Uterus (tissue), 4 donors: ENCODE results near the gene CCDC177. TPM values are rescaled to one million over a fixed set of nuclear protein-coding genes. Genes with fewer than 3 reads are reported as not detected.

Experiments used
- DNase-seq, 2 donors: peaks; one replicate each; pipeline ENCODE4 v3.0.0-alpha.2; 2019 to 2020
- H3K27ac ChIP-seq, 2 donors: fragments of 200-600 bp; sonication (generic); 1 replicate in 1 of 2; 2 replicates in 1 of 2; pipeline ENCODE4 v1.5.1; 2016 to 2018
- H3K27me3 ChIP-seq, 2 donors: fragments of 200-600 bp; sonication (generic); one replicate each; pipeline ENCODE4 v1.5.1; 2018 to 2019; ENCODE audit warnings: control low read depth in 1 of 2
- H3K36me3 ChIP-seq, 2 donors: fragments of 200-600 bp; sonication (generic); one replicate each; pipeline ENCODE4 v1.5.1; 2019; ENCODE audit warnings: control low read depth in 1 of 2
- H3K4me1 ChIP-seq, 2 donors: fragments of 200-600 bp; sonication (generic); one replicate each; pipeline ENCODE4 v1.5.1; 2018 to 2019; ENCODE audit warnings: control low read depth in 1 of 2
- H3K4me3 ChIP-seq, 2 donors: fragments of 200-600 bp; sonication (generic); 1 replicate in 1 of 2; 2 replicates in 1 of 2; pipeline ENCODE4 v1.5.1; 2018 to 2019; ENCODE audit warnings: mild to moderate bottlenecking in 1 of 2
- H3K9me3 ChIP-seq, 2 donors: fragments of 200-600 bp; sonication (generic); one replicate each; pipeline ENCODE4 v1.5.1; 2019; ENCODE audit warnings: control low read depth in 1 of 2
- POLR2A ChIP-seq, 2 donors: fragments of 450-650 bp; IDR thresholded peaks; one replicate each; pipeline ENCODE4 v1.6.1; 2016; ENCODE audit warnings: antibody characterized with exemption in 2 of 2, mild to moderate bottlenecking in 1 of 2, moderate library complexity in 1 of 2
- intact Hi-C: fragments of 100-400 bp; cut with DNase I; formaldehyde crosslinking; loops from one replicate; pipeline ENCODE4 v1.15.1; 2023; ENCODE audit warnings: low total_unique reads
- total RNA-seq, 4 donors: library from RNA; depleted of rRNA in 3 of 4; stranded (reverse); fragments of >200 nt in 3 of 4; gene quantifications; one replicate each; pipeline versions ENCODE4 v1.1.0 to v1.2.4, GENCODE V29; 2014 to 2023
- TF ChIP-seq, protein P1 (sequence below), 4 experiments: fragments of 200-600 bp in 2 of 4; fragments of 450-650 bp in 2 of 4; sonication (generic) in 2 of 4; IDR thresholded peaks; one replicate each; pipeline ENCODE4 v1.5.1; 2016 to 2019; ENCODE audit warnings: antibody characterized with exemption in 4 of 4, mild to moderate bottlenecking in 2 of 4, moderate library complexity in 1 of 4
- donor health status: DM: yes; HTN: yes; CAD: no.

Gene CCDC177
- total RNA-seq, 4 donors from 2014 or later: not detected

- DNase-seq: no peak
- Histone ChIP-seq H3K4me3 (no peak overlapping the region), H3K36me3 (no peaks in the 10 kb centered on the region), H3K27ac (no peak overlapping the region), H3K4me1 (no peaks in the 10 kb centered on the region), H3K9me3 (no peaks in the 10 kb centered on the region), H3K27me3 (no peaks in the 10 kb centered on the region)
- TF ChIP-seq, protein P1, sequence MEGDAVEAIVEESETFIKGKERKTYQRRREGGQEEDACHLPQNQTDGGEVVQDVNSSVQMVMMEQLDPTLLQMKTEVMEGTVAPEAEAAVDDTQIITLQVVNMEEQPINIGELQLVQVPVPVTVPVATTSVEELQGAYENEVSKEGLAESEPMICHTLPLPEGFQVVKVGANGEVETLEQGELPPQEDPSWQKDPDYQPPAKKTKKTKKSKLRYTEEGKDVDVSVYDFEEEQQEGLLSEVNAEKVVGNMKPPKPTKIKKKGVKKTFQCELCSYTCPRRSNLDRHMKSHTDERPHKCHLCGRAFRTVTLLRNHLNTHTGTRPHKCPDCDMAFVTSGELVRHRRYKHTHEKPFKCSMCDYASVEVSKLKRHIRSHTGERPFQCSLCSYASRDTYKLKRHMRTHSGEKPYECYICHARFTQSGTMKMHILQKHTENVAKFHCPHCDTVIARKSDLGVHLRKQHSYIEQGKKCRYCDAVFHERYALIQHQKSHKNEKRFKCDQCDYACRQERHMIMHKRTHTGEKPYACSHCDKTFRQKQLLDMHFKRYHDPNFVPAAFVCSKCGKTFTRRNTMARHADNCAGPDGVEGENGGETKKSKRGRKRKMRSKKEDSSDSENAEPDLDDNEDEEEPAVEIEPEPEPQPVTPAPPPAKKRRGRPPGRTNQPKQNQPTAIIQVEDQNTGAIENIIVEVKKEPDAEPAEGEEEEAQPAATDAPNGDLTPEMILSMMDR (IDR thresholded peaks at IDR 0.05): no peak
- no peak for TF ChIP-seq POLR2A (IDR thresholded peaks at IDR 0.05)
- intact Hi-C loops: no loop called here
Measured at GRCh38 chr14:69554500-69554899, 20.2 kb downstream of the CCDC177 start.

GRCh38 chr14:69553252-69553651, 21.4 kb downstream of the CCDC177 start:
- no peaks in the 10 kb centered on the region for H3K9me3 ChIP-seq
- H3K27ac ChIP-seq: no peak overlapping the region
- TF ChIP-seq POLR2A (IDR thresholded peaks at IDR 0.05): no peak
- TF ChIP-seq, protein P1 (IDR thresholded peaks at IDR 0.05): no peak
- no peaks in the 10 kb centered on the region for H3K27me3 ChIP-seq
- no peak overlapping the region for H3K4me3 ChIP-seq
- H3K4me1 ChIP-seq: no peaks in the 10 kb centered on the region
- DNase-seq: no peak
- H3K36me3 ChIP-seq: no peaks in the 10 kb centered on the region
- intact Hi-C loops: no loop called here

DNA sequence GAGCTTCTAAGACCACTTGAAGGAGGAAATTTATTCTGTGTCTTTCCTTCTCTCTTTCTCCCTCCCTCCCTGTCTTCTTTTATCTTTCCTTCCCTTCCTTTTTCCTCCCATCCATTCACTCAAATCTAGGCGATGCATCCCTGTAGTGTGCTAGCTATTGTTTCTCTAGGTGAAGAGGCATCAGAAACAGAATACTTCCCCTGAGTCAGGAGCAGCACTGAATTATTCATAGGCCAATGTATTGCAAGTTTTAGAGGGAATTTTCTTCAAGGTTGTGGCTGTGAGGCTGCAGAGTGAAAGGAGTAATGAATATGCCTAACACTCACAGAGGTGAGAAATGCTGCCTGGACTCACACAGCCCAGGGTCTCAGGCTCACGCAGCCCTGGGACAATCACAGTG, 23.2 kb downstream of the CCDC177 start:
- no peak overlapping the region for H3K27ac ChIP-seq
- intact Hi-C loops: no loop called here
- H3K4me1 ChIP-seq: no peaks in the 10 kb centered on the region
- no peak overlapping the region for H3K4me3 ChIP-seq
- no peaks in the 10 kb centered on the region for H3K9me3 ChIP-seq
- H3K36me3 ChIP-seq: no peaks in the 10 kb centered on the region
- no peaks in the 10 kb centered on the region for H3K27me3 ChIP-seq
- TF ChIP-seq, protein P1 (IDR thresholded peaks at IDR 0.05): no peak
- no peak for TF ChIP-seq POLR2A (IDR thresholded peaks at IDR 0.05)
- no peak for DNase-seq

- Histone ChIP-seq H3K4me3 (no peak overlapping the region), H3K27ac (no peak overlapping the region), H3K4me1 (no peaks in the 10 kb centered on the region), H3K36me3 (no peaks in the 10 kb centered on the region), H3K9me3 (no peaks in the 10 kb centered on the region), H3K27me3 (no peaks in the 10 kb centered on the region)
- intact Hi-C loops: no loop called here
- TF ChIP-seq POLR2A (IDR thresholded peaks at IDR 0.05): no peak
- TF ChIP-seq, protein P1 (IDR thresholded peaks at IDR 0.05): no peak
- DNase-seq: no peak
Measured at GRCh38 chr14:69548566-69548965, 26.1 kb downstream of the CCDC177 start.

DNA sequence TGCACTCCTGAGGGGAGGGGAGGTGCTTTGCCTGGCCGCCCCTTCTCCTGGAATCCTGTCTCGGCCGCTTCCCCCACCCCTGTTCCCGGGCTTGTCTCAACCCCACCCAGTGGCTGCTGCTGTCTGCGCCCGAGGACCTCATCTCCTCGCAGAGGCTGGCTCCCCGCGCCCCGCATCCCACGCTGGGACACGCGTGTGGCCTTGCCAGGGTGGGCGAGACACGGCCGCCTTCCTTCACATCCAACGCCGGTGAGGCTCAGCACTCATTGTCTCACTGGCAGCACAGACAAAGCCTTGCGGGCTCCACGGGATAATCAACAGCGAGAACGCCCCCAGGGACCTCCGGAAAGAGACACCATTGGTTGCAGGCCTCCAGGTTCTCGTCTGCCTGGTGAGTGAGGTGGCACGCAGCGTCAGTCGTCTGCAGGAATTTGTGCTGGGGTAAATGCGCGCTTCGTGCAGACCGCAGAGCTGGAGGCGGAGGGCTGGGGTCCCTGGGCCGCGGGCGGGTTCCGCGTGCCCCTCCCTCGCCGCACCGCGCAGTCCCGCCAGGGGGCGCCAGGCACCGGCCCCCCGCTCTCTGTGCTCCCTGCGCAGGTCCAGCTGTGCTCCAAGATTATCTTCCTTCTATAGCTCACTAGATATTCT, 26.8 kb downstream of the CCDC177 start:
- intact Hi-C loops: no loop called here

More for the DNA sequence above, 26.8 kb downstream of the CCDC177 start:
- no peak overlapping the region for H3K4me3 ChIP-seq
- H3K27me3 ChIP-seq: no peaks in the 10 kb centered on the region
- H3K4me1 ChIP-seq: no peaks in the 10 kb centered on the region
- no peak overlapping the region for H3K27ac ChIP-seq
- DNase-seq: no peak
- TF ChIP-seq, protein P1 (IDR thresholded peaks at IDR 0.05): peak in 3 of 4 experiments; percentile 17 to 24 (median 23)
- no peak for TF ChIP-seq POLR2A (IDR thresholded peaks at IDR 0.05)
- H3K9me3 ChIP-seq: no peaks in the 10 kb centered on the region
- H3K36me3 ChIP-seq: no peaks in the 10 kb centered on the region
